ENCODE data around the gene VSTM2L.

Gene VSTM2L

DNA sequence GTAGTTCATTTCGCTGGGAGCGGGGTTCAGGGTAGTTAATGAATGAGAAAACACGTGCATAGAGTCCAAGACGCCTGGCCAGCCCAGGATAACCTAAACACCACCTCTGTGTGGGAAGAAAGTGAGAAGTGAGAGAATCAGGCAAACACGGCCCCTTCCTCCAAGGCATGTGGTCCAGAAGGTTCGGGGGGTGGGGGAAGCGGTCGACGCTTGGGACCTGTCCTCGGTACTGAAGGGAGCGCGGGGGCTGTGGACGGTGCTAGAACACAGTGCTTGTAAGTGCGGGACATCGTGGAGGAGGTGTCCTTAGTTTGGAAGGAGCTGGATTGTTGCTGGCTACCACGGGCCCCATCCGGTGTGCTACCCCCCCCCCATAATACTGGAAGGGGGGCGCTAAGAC, 1.7 kb upstream of the VSTM2L start:
- no peak for DNase-seq (ENCODE audit: low read depth)

DNA sequence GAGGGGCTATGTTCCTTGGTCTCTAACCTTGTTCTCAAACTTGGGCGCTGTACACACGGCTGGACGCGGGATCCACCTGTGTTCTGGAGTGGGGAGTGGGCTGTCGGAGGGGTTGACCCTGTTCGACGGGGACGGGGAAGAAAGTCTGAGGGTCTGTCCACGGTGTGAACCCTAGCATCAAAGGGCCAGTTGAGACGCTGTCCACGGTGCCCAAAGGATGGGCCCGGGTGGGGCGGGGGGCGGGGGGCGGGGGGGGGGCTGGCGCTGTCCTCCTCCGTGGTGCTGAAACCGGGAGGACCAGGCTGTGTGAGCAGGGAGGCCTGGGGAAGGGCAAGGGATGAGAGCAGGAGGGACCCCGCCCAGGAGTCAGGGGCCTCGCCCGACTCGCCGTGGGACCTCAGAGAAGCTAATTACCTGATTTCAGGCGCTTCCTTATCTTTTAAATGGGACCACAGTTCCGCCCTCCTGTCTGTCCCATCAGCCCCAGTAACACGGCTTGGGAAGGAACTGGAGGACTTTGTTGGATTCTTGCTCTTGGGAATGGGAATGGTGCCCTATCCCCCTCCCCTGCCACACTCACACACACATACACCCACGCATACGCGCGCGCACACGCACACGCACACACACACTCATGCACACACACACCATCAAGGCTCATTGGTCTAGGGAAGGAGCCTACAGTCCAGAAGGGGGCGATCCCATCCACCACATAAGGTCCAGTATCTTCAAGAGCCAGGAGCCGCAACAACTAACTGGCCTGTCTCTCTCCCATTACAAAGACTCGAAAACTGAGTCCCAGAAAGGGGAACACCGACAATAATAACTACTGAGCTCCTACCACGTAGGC, 1.0 kb upstream of the VSTM2L start:
- peak; percentile 59 for DNase-seq (ENCODE audit: low read depth)

DNA sequence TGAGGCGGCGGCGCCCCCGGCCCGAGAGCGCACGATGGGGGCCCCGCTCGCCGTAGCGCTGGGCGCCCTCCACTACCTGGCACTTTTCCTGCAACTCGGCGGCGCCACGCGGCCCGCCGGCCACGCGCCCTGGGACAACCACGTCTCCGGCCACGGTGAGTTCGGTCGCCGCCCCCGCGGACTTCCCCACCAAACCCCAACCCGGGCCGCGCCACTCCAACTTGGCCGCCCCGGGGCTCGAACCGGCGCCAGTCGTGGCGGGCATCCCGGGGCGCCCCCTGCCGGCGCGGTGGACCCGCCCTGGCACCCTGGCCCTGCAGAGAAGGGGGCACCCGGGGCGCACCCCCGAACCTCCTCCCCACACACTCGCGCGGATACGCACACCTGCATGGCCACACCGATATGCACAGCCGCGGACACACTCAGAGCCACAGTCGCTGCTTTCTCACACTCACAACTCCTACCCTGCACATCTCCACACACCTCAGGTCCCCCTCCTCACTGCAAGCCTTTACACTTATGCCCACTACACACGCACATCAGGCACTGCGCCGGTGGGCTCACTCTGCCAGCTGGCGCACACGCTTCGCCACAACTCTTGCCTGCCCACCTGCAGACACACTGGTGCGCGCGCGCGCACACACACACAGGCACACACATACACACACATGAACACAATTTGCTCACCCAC, 535 bp downstream of the VSTM2L start:
- no peak for DNase-seq (ENCODE audit: low read depth)

GRCh38 chr20:37904008-37904642, 1.2 kb downstream of the VSTM2L start:
- no peak for DNase-seq (ENCODE audit: low read depth)

GRCh38 chr20:37904845-37905373, 2.0 kb downstream of the VSTM2L start:
- DNase-seq (ENCODE audit: low read depth) = no peak

DNA sequence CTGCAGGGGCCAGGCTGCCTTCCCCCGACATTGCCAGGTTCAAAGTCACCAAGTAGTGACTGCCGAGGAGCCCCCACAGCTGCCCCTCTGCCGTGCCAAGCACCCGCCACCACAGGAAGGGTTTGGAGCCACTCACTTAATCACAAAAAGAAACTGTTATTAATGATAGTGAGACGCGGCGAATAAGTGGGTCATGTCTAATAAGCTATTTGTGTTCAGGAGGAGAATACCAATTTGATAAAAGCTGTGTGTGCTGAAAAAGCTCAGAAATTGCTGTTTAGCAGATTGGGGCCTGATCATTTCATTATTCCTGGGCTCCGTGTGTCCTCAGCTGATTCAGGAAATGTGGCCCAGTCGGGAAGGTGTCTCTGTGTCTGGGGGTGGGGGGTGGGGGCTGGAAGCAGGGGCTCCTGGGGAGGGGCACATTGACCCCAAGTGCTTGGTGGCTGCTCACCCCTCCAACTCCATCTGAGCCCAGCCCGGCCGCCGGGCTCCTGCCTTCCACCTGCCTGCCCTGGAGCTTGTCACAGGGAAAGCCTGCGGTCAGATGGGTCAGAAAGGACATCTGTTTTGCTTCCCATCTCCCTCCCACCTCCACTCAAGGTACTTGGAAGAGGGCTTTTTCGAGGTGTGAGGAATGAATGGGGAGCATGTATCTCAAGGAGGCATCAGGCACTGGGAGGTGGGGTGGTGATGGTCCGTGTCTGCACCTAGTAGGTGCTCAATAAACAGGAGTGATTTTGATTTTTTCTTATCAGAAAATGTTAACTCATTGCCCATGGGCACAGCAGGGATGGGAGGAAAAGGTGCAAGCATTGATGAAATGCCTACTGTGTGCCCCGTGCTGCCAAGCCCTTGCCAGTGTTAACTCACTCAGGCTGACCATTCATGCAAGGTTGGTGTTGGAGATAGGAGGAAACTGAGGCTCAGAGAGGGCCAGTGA, 3.0 kb downstream of the VSTM2L start:
- DNase-seq (ENCODE audit: low read depth) = no peak

DNA sequence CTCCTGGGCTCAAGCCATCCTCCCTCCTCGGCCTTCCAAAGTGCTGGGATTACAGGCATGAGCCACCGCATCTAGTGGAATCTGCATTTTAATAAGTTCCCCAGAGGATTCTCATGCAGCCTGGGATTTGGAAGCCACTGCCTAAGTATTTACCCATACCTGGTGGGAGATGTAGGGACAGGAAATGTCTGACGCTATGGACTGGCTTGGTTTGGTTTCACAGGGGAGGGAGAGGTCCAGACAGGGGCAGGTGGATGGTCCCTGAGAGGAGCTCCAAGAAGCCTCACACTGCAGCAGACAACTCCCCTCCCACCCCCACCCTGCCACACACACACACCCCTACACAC, 4.4 kb downstream of the VSTM2L start:
- DNase-seq (ENCODE audit: low read depth) = no peak

DNA sequence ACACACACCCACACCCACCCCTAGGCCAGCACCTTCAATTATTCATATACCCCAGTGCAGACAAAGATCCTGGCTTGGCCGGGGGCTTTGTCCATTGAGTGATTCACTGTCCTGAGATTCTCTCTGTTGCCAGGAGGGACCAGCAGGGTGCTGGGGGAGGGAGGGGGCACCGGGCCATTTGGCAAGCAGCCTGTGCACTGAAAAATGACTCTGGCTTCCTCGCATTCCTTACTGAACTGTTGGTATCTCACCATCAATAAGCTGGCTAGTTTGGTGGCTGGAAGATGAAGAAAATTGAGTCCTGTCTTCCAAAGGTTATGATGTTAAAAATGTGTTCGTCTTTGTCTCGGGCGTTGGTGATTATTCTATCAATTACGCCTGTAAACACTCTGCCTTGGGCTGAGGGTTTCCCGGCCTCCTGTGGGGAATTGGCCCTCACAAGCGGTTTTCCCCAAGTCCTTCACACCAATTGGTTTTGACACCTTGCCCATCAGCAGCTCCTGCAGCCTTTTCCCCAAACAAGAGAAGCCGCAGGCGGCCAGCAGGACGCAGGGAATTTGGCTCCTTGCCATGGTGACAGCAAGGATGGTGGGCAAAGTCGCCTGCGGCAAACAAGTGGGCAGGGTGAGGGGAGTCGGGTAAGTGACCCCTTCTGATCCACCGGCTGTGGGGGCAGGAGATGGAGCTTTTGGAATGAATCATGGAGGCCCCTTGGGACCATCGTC, 4.9 kb downstream of the VSTM2L start:
- peak; percentile 72 for DNase-seq (ENCODE audit: low read depth)

- no peak for DNase-seq (ENCODE audit: low read depth)
Observed at GRCh38 chr20:37911261-37911660, 8.3 kb downstream of the VSTM2L start.

DNA sequence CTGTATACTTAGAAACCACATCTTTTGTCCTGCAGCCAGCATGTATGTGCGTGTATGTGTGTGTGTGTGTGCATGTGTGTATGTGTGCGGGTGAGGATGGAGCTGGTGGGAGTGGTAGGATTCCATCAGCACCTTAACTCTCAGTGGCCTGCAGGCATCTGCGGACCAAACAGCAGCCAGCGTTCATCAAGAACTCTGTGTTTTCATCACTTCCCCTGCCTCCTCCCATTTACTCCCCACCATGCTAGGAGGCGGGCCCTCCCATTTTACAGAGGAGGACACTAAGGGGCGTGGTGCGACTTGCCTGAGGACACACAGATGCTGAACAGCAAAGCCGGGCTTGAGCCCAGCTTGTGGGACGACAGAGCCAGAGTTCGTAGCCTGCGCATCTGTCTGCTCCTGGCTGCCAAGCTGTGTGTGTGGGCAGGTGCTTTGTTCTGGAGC, 8.9 kb downstream of the VSTM2L start:
- DNase-seq (ENCODE audit: low read depth) = peak; percentile 65

DNA sequence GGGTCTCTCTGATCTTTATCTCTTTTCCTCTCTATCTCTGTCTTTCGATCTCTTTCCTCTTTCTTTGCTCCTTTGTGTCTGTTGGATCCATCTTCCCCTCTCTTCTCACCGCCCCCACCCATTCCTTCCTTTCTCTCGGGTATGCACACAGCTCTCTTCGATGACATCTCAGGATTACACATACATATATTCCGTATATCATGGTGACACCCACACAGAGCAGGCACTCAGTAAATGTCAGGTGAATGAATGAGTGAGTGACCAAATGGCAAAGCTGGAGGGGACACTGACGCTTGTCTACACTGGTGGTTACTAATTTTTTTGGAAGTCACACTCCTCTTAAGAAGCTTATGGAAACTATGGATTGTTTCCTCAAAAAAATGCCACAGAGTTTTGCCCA, 9.9 kb downstream of the VSTM2L start:
- DNase-seq (ENCODE audit: low read depth) = no peak

DNA sequence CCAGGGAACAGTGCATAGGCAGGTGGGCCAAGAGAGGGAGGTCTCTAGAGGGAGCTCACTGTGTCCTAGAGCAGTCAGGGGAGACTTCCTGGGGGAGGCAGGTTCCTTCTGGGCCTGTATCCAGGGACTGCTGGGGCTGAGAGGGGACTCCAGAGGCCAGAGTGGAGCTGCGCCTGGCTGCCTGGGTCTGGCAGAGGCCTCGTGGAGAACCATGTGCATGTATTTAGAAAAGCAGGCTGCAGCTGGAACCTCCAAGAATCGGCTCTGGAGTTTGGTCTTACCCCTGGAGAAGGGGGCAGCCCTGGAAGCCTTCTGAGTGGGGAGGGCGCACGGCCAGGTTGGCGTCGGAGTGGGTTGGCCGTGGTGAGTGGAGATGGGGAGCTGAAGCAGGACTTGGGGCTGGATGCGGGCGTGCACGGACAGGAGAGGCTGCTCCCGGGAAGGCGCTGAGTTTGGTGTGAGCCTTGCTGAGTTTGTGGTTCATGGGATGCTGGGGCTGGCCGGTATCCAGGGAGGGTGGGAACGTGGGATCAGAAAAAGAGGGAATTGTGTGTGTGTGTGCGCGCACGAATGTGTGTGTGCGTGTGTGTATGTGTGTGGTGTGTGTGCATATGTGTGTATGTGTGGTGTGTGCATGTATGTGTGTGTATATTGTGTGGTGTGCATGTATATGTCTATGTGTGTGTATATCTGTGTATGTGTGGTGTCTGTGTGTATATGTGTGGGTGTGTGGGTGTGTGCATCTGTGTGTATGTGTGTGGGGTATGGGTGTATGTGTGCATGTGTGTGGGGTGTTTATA, 10.8 kb downstream of the VSTM2L start:
- DNase-seq (ENCODE audit: low read depth) = no peak

DNA sequence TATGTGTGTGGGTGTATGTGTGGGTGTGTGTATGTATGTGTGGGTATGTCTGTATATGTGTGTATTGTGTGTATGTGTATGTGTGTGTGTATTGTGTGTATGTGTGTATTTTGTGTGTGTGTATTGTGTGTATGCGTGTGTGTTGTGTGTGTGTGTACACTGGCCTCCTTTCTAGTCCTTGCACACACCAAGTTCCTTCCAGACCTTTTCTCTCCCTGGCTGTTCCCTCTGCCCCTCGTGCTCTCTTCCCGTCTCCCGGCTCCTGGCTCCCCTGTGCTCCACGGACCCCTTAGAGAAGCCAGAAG, 11.4 kb downstream of the VSTM2L start:
- DNase-seq (ENCODE audit: low read depth) = no peak

- no peak for DNase-seq (ENCODE audit: low read depth)
Observed at GRCh38 chr20:37914672-37915433, 11.9 kb downstream of the VSTM2L start.

- DNase-seq (ENCODE audit: low read depth) = no peak
Observed at GRCh38 chr20:37915434-37915787, 12.5 kb downstream of the VSTM2L start.

- DNase-seq (ENCODE audit: low read depth) = no peak
Observed at GRCh38 chr20:37915800-37916570, 13.1 kb downstream of the VSTM2L start.

DNA sequence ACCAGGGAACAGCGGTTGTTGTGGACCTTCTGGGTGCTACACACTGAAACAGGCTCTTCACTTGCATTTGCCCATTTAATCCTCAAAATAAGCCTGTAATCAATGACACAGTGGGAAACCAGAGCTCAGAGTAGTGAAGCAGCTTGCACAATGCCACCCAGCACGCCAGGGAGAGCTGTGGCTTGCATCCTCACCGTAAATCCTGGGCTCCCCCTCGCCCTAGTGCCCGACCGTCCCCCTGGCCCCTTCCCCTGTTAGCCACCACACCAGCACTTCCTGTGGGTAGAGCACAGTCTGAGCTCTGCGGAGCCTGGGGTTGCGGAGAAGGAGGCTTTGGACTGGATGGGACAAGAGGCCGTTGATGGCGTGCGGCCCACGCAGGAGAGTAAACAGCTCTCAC, 14.5 kb downstream of the VSTM2L start:
- no peak for DNase-seq (ENCODE audit: low read depth)

DNA sequence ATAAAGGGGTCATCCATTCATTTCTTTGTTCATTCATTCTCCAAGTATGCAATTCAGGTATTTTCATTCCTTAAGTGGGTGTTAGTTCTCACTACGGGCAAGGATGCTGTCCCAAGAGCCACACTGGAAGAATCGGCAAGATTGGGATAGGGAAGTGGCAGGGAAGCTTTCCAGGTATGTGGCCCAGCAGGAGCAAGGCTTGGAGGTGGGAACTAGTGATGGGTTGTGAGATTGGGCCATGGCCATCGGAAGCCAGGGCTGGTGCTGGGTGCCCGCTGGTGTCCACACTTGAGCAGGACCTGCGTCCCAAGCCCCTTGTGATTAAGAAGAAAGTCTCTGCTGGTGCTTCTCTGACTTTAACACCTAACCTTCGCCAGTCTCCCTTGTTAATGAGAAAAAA, 15.1 kb downstream of the VSTM2L start:
- no peak for DNase-seq (ENCODE audit: low read depth)

Measured in ELR (cell line).